HCT116 (cell line): ENCODE results near the gene XKR7. TPM values are rescaled to one million over a fixed set of nuclear protein-coding genes. Genes with fewer than 3 reads are reported as not detected.

Source experiments
- ATAC-seq: fragments of 200-7000 bp; cut with Tn5 transposase; 2 replicates; pipeline ENCODE4 v1.9.1; 2020; ENCODE audit warnings: mild to moderate bottlenecking, moderate library complexity
- BruUV-seq: library from RNA; stranded (reverse); fragments of 400-500 nt; replicated peaks from 2 replicates; lab custom pipeline; 2021; lab: Mats Ljungman, UMichigan
- CTCF ChIA-PET: fragments of 300-600 bp; sonication (Branson Sonifier 250); formaldehyde crosslinking; loops from one replicate; lab custom pipeline; 2021; ENCODE audit warnings: antibody characterized with exemption; lab: Charles Lee
- POLR2A ChIA-PET: fragments of 300-600, 350-600 bp; sonication (Branson Sonifier 250); formaldehyde crosslinking; loops from one replicate; lab custom pipeline; 2021; ENCODE audit warnings: antibody characterized with exemption; lab: Charles Lee
- RAD21 ChIA-PET, 2 experiments: fragments of 300-600 bp; sonication (Branson Sonifier 250); formaldehyde crosslinking; loops; one replicate each; lab custom pipeline; 2023; ENCODE audit warnings: low total read pairs in 2 of 2; ENCODE audit not compliant: uncharacterized antibody in 2 of 2, unreplicated experiment in 2 of 2, low non-redundant PET in 1 of 2; lab: Charles Lee
- DNase-seq: peaks from one replicate; pipeline ENCODE4 v3.0.0-alpha.2; 2010; ENCODE audit warnings: low read depth, low spot score
- H2AFZ ChIP-seq: fragments of 200-600 bp; shearing (Covaris generic), sonication (generic); 2 replicates; pipeline ENCODE4 v1.6.1; 2017; ENCODE audit warnings: low read depth, mixed run types, mixed read lengths, antibody characterized with exemption, low read length; ENCODE audit not compliant: poor library complexity, severe bottlenecking
- H3K27ac ChIP-seq: 2 replicates; pipeline ENCODE4 v1.5.1; 2012; ENCODE audit warnings: low read depth, low read length
- H3K27me3 ChIP-seq: fragments of 200-600 bp; sonication (generic); 2 replicates; pipeline ENCODE4 v1.6.1; 2016; ENCODE audit warnings: mixed run types, low read length, mixed read lengths; ENCODE audit not compliant: insufficient read depth
- H3K36me3 ChIP-seq, 2 experiments: fragments of 200-500 bp in 1 of 2; fragments of 200-600 bp in 1 of 2; sonication (Bioruptor generic) in 1 of 2; sonication (generic) in 1 of 2; 2 replicates each; pipeline versions ENCODE4 v1.5.1 to v1.6.1; 2014 to 2016; ENCODE audit warnings: low read length in 2 of 2, inconsistent platforms in 1 of 2, mixed read lengths in 1 of 2, mixed run types in 1 of 2; ENCODE audit not compliant: insufficient read depth in 2 of 2, control insufficient read depth in 1 of 2
- H3K4me1 ChIP-seq, 2 experiments: fragments of 200-600 bp in 1 of 2; sonication (generic) in 1 of 2; 2 replicates each; pipeline versions ENCODE4 v1.5.1 to v1.6.1; 2012 to 2017; ENCODE audit warnings: low read length in 2 of 2, inconsistent platforms in 1 of 2, mild to moderate bottlenecking in 1 of 2, mixed read lengths in 1 of 2, mixed run types in 1 of 2, moderate library complexity in 1 of 2; ENCODE audit not compliant: insufficient read depth in 2 of 2, control insufficient read depth in 1 of 2
- H3K4me2 ChIP-seq: fragments of 200-600 bp; sonication (generic); 2 replicates; pipeline ENCODE4 v1.6.1; 2017; ENCODE audit warnings: mixed run types, low read length, mixed read lengths
- H3K4me3 ChIP-seq, 2 experiments: fragments of 200-600 bp in 1 of 2; sonication (generic) in 1 of 2; replicated peaks in 1 of 2; 2 replicates each; pipeline ENCODE4 v1.5.1; 2011 to 2016; ENCODE audit warnings: low read length in 2 of 2, control low read depth in 1 of 2, low read depth in 1 of 2, mild to moderate bottlenecking in 1 of 2, mixed read lengths in 1 of 2, mixed run types in 1 of 2
- H3K79me2 ChIP-seq: fragments of 200-600 bp; sonication (generic); 2 replicates; pipeline ENCODE4 v1.6.1; 2017; ENCODE audit warnings: mild to moderate bottlenecking, mixed run types, low read length, moderate library complexity, mixed read lengths; ENCODE audit not compliant: insufficient read depth
- H3K9ac ChIP-seq: fragments of 200-600 bp; sonication (generic); 2 replicates; pipeline ENCODE4 v1.6.1; 2016; ENCODE audit warnings: low read length, mixed read lengths
- H3K9me2 ChIP-seq: fragments of 200-600 bp; sonication (generic), shearing (Covaris generic); 2 replicates; pipeline ENCODE4 v1.6.1; 2017; ENCODE audit warnings: mixed run types, mild to moderate bottlenecking, moderate library complexity; ENCODE audit not compliant: insufficient read depth
- H3K9me3 ChIP-seq, 2 experiments: fragments of 200-500 bp in 1 of 2; fragments of 200-600 bp in 1 of 2; sonication (Bioruptor generic) in 1 of 2; sonication (generic) in 1 of 2; 2 replicates each; pipeline ENCODE4 v1.6.1; 2014 to 2017; ENCODE audit warnings: low read length in 2 of 2, mixed read lengths in 2 of 2, inconsistent platforms in 1 of 2, low read depth in 1 of 2, mild to moderate bottlenecking in 1 of 2, mixed run types in 1 of 2, moderate library complexity in 1 of 2; ENCODE audit not compliant: control insufficient read depth in 1 of 2, insufficient read depth in 1 of 2
- H4K20me1 ChIP-seq: fragments of 200-600 bp; sonication (generic), shearing (Covaris generic); 2 replicates; pipeline ENCODE4 v1.6.1; 2017; ENCODE audit warnings: mixed run types, mild to moderate bottlenecking, moderate library complexity; ENCODE audit not compliant: insufficient read depth
- ATF3 ChIP-seq: IDR thresholded peaks from 2 replicates; pipeline ENCODE4 v1.6.1; 2012
- CBX3 ChIP-seq: IDR thresholded peaks from 2 replicates; pipeline ENCODE4 v1.6.1; 2012; ENCODE audit warnings: low read depth
- EGR1 ChIP-seq: IDR thresholded peaks from 2 replicates; pipeline ENCODE4 v1.6.1; 2012; ENCODE audit warnings: low read depth
- EZH2 ChIP-seq: fragments of 200-600 bp; sonication (generic); IDR thresholded peaks from 2 replicates; pipeline ENCODE4 v1.6.1; 2017; ENCODE audit warnings: antibody characterized with exemption, mixed run types
- EZH2phosphoT487 ChIP-seq: fragments of 200-600 bp; IDR thresholded peaks from 2 replicates; pipeline ENCODE4 v1.6.1; 2018; ENCODE audit warnings: antibody characterized with exemption, borderline replicate concordance
- JUND ChIP-seq: IDR thresholded peaks from 2 replicates; pipeline ENCODE4 v1.6.1; 2012
- POLR2A ChIP-seq: IDR thresholded peaks from 2 replicates; pipeline ENCODE4 v1.7.0; 2011; ENCODE audit warnings: borderline replicate concordance; ENCODE audit not compliant: insufficient read depth, insufficient read length; ENCODE audit errors: extremely low read depth
- POLR2AphosphoS5 ChIP-seq: IDR thresholded peaks from 2 replicates; pipeline ENCODE4 v1.6.1; 2011; ENCODE audit warnings: mild to moderate bottlenecking, low read depth, low read length, moderate library complexity
- RAD21 ChIP-seq: IDR thresholded peaks from 2 replicates; pipeline ENCODE4 v1.6.1; 2012; ENCODE audit warnings: low read depth, mild to moderate bottlenecking
- SIN3A ChIP-seq: IDR thresholded peaks from 2 replicates; pipeline ENCODE4 v1.6.1; 2012; ENCODE audit warnings: low read depth
- SP1 ChIP-seq: IDR thresholded peaks from 2 replicates; pipeline ENCODE4 v1.6.1; 2012; ENCODE audit warnings: low read depth
- SRF ChIP-seq: IDR thresholded peaks from 2 replicates; pipeline ENCODE4 v1.6.1; 2012; ENCODE audit warnings: low read depth
- ZBTB33 ChIP-seq: IDR thresholded peaks from 2 replicates; pipeline ENCODE4 v1.6.1; 2011; ENCODE audit warnings: mild to moderate bottlenecking, low read length, moderate library complexity; ENCODE audit not compliant: insufficient replicate concordance; ENCODE audit errors: extremely low read depth
- ZFX ChIP-seq: fragments of 450-650 bp; IDR thresholded peaks from 2 replicates; pipeline ENCODE4 v1.6.1; 2017
- ZNF274 ChIP-seq: fragments of 200-500 bp; sonication (Bioruptor generic); IDR thresholded peaks from 2 replicates; pipeline ENCODE4 v1.6.1; 2014; ENCODE audit warnings: mild to moderate bottlenecking, low read depth, low read length, inconsistent platforms
- intact Hi-C: fragments of 100-400 bp; cut with micrococcal nuclease; formaldehyde crosslinking; loops from 2 replicates; pipeline ENCODE4 v1.10.0; 2022
- total RNA-seq: library from RNA; stranded (reverse); gene quantifications from one replicate; pipeline ENCODE4 v1.2.1, GENCODE V29; 2021; ENCODE audit not compliant: unreplicated experiment
- TF ChIP-seq, protein P1 (sequence below): IDR thresholded peaks from 2 replicates; pipeline ENCODE4 v1.6.1; 2012; ENCODE audit warnings: low read depth

Gene XKR7
- total RNA-seq, 1 experiment from 2014 or later: not detected

DNA sequence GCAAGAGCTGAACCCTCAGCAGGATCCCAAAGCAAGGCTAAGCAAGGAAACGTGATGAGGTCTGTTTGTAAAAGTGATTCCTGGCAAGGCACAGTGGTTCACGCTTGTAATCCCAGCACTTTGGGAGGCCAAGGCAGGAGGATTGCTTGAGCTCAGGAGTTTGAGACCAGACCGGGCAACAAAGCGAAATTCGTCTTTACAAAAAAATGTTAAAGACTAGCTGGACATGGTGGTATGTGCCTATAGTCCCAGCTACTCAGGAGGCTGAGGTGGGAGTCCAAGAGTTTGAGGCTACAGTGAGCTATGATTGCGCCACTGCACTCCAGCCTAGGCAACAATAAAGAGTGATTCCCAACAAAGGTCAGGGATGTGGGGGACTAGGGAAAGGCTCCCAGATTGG is 4.1 kb upstream of the XKR7 start:
- Histone ChIP-seq H3K4me3 (no peak overlapping the region), H3K9me2 (no peaks in the 10 kb centered on the region), H3K4me2 (no peak overlapping the region), H2AFZ (no peak overlapping the region), H3K9me3 (no peaks in the 10 kb centered on the region), H3K79me2 (no peaks in the 10 kb centered on the region), H3K4me1 (no peaks in the 10 kb centered on the region), H4K20me1 (no peaks in the 10 kb centered on the region), H3K9ac (no peak overlapping the region), H3K36me3 (no peaks in the 10 kb centered on the region), H3K27me3 (peaks cover 82% of the 10 kb centered on the region), H3K27ac (no peak overlapping the region)
- BruUV-seq: no TSS peak
- RAD21 ChIA-PET: no interaction called here
- DNase-seq (no peak), ATAC-seq (no peak)
- CTCF ChIA-PET: interaction anchor here (1.6 kb wide), 1 partner anchor 12 kb away, joined by 10 read pairs; the partner anchor contains the start of gene PDRG1
- POLR2A ChIA-PET: no interaction called here
- intact Hi-C loops: no loop called here
- TF ChIP-seq EZH2phosphoT487 (no peak), POLR2AphosphoS5 (no peak)

GRCh38 chr20:31966991-31967655 is 828 bp upstream of the XKR7 start:
- H3K79me2 ChIP-seq: no peaks in the 10 kb centered on the region
- H3K4me3 ChIP-seq: no peak overlapping the region
- no peaks in the 10 kb centered on the region for H3K9me2 ChIP-seq
- no TSS peak for BruUV-seq
- H3K9me3 ChIP-seq: no peaks in the 10 kb centered on the region
- intact Hi-C loops: no loop called here
- ChIA-PET CTCF (no interaction called here), RAD21 (no interaction called here), POLR2A (no interaction called here)
- H3K27me3 ChIP-seq: peaks cover 83% of the 10 kb centered on the region
- H2AFZ ChIP-seq: no peak overlapping the region
- no peaks in the 10 kb centered on the region for H4K20me1 ChIP-seq
- no peak for ATAC-seq
- H3K4me2 ChIP-seq: no peak overlapping the region
- no peaks in the 10 kb centered on the region for H3K4me1 ChIP-seq
- no peak overlapping the region for H3K9ac ChIP-seq
- no peaks in the 10 kb centered on the region for H3K36me3 ChIP-seq
- DNase-seq: no peak
- H3K27ac ChIP-seq: no peak overlapping the region
- TF ChIP-seq CBX3 (no peak), EGR1 (no peak), SRF (no peak), ZFX (no peak), ATF3 (no peak), ZBTB33 (no peak), JUND (no peak), SP1 (no peak), POLR2A (no peak), RAD21 (no peak), EZH2 (no peak), SIN3A (no peak), ZNF274 (no peak)
- TF ChIP-seq, protein P1, sequence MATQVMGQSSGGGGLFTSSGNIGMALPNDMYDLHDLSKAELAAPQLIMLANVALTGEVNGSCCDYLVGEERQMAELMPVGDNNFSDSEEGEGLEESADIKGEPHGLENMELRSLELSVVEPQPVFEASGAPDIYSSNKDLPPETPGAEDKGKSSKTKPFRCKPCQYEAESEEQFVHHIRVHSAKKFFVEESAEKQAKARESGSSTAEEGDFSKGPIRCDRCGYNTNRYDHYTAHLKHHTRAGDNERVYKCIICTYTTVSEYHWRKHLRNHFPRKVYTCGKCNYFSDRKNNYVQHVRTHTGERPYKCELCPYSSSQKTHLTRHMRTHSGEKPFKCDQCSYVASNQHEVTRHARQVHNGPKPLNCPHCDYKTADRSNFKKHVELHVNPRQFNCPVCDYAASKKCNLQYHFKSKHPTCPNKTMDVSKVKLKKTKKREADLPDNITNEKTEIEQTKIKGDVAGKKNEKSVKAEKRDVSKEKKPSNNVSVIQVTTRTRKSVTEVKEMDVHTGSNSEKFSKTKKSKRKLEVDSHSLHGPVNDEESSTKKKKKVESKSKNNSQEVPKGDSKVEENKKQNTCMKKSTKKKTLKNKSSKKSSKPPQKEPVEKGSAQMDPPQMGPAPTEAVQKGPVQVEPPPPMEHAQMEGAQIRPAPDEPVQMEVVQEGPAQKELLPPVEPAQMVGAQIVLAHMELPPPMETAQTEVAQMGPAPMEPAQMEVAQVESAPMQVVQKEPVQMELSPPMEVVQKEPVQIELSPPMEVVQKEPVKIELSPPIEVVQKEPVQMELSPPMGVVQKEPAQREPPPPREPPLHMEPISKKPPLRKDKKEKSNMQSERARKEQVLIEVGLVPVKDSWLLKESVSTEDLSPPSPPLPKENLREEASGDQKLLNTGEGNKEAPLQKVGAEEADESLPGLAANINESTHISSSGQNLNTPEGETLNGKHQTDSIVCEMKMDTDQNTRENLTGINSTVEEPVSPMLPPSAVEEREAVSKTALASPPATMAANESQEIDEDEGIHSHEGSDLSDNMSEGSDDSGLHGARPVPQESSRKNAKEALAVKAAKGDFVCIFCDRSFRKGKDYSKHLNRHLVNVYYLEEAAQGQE: no peak; the same call in 1 of the 2 replicates
